Pulmonary artery endothelial cell (primary cell): ENCODE data around the gene FRAS1. TPM values are rescaled to one million over a fixed set of nuclear protein-coding genes. Genes with fewer than 3 reads are reported as not detected.

Experiments used
- DNase-seq: peaks from one replicate; pipeline ENCODE4 v3.0.0-alpha.2; 2011; ENCODE audit warnings: low read depth, low spot score
- total RNA-seq: library from RNA; depleted of rRNA; stranded (reverse); fragments of >200 nt; gene quantifications from 2 replicates; pipeline ENCODE4 v1.2.3, GENCODE V29; 2014

Gene FRAS1
- total RNA-seq, 1 donor from 2014 or later, result 8.6 TPM

DNA sequence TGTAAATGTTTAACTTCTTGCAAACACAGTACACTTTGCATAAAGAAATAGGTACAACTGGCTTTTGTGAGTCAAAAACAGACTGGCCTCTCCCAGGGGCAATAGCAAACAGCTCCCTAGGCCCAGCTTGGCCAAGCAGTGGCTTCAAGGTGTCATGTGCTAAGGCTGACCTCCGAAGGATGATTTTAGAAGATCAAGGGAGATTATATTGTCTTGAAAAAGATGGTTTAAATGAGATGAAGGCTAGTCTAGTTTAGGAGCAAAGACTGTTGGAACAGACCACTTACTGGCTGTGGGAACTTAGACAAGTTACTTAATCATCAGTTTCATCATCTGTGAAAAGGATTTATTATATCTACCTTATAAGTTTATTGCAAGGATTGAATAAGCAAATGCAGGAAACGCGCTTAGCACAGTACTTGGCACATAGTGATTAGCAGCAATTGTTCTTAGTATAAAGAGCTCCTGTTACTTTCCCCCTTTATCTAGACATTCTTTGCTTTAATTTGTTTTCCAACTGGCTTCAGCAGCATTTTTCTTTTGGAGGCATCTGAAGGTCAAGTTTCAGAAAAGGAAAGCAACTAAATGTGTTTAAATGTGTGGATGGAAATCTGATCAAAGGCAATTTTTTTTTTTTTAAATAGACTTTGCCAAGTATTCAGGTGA is 511.6 kb downstream of the FRAS1 start:
- DNase-seq, result no peak

DNA sequence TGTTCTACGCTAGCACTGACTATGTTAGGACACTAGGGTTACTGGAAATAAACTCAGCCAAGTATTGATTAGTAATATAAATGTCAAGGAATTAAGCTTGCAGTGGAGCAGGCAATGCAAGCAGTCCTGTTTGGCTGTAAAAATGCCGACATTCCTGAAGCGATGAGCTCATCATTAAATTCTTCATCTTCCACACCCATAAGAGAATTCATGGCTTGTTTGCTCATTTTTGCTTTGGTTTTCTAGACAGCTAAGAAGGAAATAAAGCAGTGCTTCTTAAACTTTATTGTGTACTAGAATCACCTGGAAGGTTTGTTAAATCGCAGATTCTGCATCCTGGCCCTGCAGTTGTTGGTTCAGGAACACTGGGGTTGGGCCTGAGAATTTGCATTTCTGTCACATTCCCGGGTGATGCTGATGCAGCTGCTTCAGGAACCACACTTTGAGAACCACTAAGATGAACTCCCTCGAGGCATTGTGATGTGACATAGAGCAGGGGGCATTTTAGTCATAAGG is 512.2 kb downstream of the FRAS1 start:
- peak; percentile 57 for DNase-seq

GRCh38 chr4:78570117-78570516 is 513.0 kb downstream of the FRAS1 start:
- DNase-seq, result no peak

DNA sequence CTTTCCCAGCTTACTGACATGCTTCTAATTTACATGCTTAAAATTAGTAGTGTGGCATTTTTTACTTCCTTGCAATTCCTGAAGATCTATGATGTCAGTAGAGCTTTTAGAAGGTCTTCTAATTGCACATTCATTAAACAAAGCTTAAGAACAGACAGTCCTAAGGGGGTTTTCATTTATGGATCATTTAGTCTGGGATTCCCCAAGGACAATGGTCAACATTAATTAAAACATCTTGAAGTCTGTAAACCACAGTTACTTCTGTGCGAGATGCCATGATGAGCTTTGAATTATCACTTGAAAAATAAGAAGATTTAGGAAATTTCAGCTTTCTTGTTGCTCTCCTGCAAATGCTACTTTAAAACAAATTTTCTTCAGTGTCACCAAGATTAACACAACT is 514.7 kb downstream of the FRAS1 start:
- no peak for DNase-seq

- DNase-seq, result no peak
Measured at GRCh38 chr4:78578674-78579425, 521.7 kb downstream of the FRAS1 start.

GRCh38 chr4:78581618-78582017 is 524.5 kb downstream of the FRAS1 start:
- no peak for DNase-seq

DNA sequence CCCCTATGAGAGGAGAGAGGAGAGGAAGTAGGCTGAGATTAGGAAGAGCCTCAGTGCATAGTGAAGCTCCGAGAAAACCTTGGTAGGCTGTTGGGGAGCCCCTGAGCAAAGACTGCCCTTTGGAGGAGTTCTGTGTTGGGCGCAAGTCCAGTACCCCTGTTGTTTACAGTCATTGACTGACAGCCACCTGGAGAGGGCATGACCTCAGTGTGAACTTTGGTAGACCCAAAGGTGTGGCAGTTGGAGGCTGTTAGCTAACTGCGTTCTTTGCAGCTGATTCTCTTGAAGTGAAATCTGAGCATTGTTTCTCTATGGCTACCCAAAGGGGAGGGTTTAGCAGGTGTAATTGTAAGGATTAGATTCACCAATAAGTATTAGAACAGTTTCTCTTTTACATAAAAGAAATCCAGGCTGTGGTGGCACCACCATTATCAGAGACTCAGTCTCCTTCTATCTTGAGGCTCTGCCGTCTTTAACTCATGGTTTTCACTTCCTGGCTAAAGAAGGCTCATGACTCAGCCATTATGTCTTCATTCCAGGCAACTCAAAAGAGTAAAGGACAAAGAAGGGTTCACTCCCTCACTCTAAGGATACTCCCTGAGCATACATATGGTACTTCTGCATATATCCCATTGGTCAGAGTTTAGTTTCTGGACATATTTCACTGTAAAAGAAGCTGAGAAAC is 527.9 kb downstream of the FRAS1 start:
- DNase-seq, result no peak

GRCh38 chr4:78585633-78586032 is 528.5 kb downstream of the FRAS1 start:
- DNase-seq, result no peak

- no peak for DNase-seq
Measured at GRCh38 chr4:78588894-78589545, 531.9 kb downstream of the FRAS1 start.

DNA sequence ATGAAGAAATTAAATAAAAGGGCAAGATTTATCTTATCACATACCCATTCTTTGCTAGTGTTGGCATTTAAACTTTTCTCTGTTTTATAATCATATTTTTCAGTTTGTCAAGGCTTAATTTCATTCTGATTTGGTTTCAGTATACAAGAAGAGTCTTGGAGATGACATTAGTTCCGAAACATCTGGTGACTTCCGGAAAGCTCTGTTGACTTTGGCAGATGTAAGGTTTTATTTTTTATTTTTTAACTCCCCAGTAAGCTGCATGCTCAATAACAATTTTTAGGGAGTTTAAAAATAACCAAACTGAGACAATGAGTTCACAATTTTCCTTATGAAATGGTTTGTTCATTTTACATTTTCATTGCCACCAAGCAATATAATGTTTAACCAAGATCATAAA is 534.3 kb downstream of the FRAS1 start:
- no peak for DNase-seq

GRCh38 chr4:78592088-78592783 is 535.1 kb downstream of the FRAS1 start:
- no peak for DNase-seq

Other genes with a start within 250 kb of the FRAS1 start
- gene CNOT6L, start 238.0 kb upstream of the FRAS1 start, total RNA-seq, result 35.9 and 42.1 TPM in 2 replicates
- 28.4 and 48.8 TPM in 2 replicates for gene MRPL1, start 194.5 kb upstream of the FRAS1 start, total RNA-seq